Measurements from ENCODE around the gene RREB1. TPM values are rescaled to one million over a fixed set of nuclear protein-coding genes. Genes with fewer than 3 reads are reported as not detected.

The RREB1 gene
- total RNA-seq, 1 donor from 2014 or later, result 57.2 TPM

- no peak for TF ChIP-seq POLR2AphosphoS5 (IDR thresholded peaks at IDR 0.05; ENCODE audit: insufficient read depth in 1 of 2, low read depth in 1 of 2)
- no peak for TF ChIP-seq POLR2A (IDR thresholded peaks at IDR 0.05)
- TF ChIP-seq CTCF (IDR thresholded peaks at IDR 0.05), result no peak
- no peaks in the 10 kb centered on the region for H3K9me3 ChIP-seq
- H3K36me3 ChIP-seq, result no peaks in the 10 kb centered on the region
- no peaks in the 10 kb centered on the region for H3K27me3 ChIP-seq
- no peak overlapping the region for H3K27ac ChIP-seq
- H3K4me1 ChIP-seq, result no peaks in the 10 kb centered on the region
- intact Hi-C loops (cut with DNase I), result no loop called here
- no peak for DNase-seq (ENCODE audit: extremely low spot score in 2 of 2)
- H3K4me3 ChIP-seq, result no peak overlapping the region
Measured at GRCh38 chr6:7075341-7076000, 32.3 kb upstream of the RREB1 start.

GRCh38 chr6:7077856-7078255, 29.9 kb upstream of the RREB1 start:
- Histone ChIP-seq H3K27ac (no peak overlapping the region), H3K9me3 (no peaks in the 10 kb centered on the region), H3K4me1 (no peaks in the 10 kb centered on the region), H3K36me3 (no peaks in the 10 kb centered on the region), H3K27me3 (no peaks in the 10 kb centered on the region), H3K4me3 (no peak overlapping the region)
- TF ChIP-seq CTCF (IDR thresholded peaks at IDR 0.05) (no peak), POLR2A (IDR thresholded peaks at IDR 0.05) (no peak), POLR2AphosphoS5 (IDR thresholded peaks at IDR 0.05; ENCODE audit: insufficient read depth in 1 of 2, low read depth in 1 of 2) (no peak)
- intact Hi-C loops (cut with DNase I), result no loop called here
- DNase-seq (ENCODE audit: extremely low spot score in 2 of 2), result no peak

DNA sequence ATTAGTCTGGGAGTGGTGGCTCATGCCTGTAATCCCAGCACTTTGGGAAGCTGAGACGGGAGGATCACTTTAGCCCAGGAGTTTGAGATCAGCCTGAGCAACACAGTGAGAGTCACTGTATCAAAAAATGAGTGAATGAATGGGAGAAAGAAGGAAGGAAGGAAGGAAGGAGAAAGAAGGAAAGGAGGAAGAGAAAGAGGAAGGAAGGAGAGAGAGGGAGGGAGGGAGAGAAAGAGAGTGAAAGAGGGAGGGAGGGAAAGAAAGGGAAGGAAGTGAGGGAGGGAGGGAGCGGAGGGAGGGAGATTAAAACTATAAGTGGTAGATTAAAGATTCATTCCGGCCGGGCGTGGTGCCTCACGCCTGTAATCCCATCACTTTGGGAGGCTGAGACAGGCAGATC, 28.9 kb upstream of the RREB1 start:
- Histone ChIP-seq H3K27ac (no peak overlapping the region), H3K4me3 (no peak overlapping the region), H3K36me3 (no peaks in the 10 kb centered on the region)

DNA sequence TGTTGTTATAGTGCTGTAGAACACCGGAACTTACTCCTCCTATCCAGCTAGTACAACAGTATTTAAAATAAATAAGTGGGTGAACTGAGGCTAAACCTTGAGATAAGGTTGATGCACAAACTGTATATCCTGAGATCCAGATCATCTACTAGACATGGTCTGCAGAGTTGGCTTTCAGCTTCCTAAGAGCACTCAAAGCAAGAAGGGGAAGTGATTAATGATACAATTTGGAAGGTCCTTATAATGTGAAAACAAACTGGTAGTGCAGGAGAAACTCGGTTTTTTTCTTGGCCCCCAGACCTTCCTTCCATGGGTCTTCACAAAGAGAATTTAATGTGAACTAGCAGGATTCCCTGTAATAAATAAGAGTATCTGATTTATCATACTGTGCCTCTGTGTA, 27.4 kb upstream of the RREB1 start:
- TF ChIP-seq CTCF (IDR thresholded peaks at IDR 0.05), result no peak
- TF ChIP-seq POLR2AphosphoS5 (IDR thresholded peaks at IDR 0.05; ENCODE audit: insufficient read depth in 1 of 2, low read depth in 1 of 2), result no peak
- TF ChIP-seq POLR2A (IDR thresholded peaks at IDR 0.05), result no peak
- intact Hi-C loops (cut with DNase I), result no loop called here
- no peaks in the 10 kb centered on the region for H3K9me3 ChIP-seq
- no peaks in the 10 kb centered on the region for H3K4me1 ChIP-seq
- H3K36me3 ChIP-seq, result no peaks in the 10 kb centered on the region
- no peak for DNase-seq (ENCODE audit: extremely low spot score in 2 of 2)
- H3K27ac ChIP-seq, result no peak overlapping the region
- no peaks in the 10 kb centered on the region for H3K27me3 ChIP-seq
- no peak overlapping the region for H3K4me3 ChIP-seq

More for the DNA sequence above, 28.9 kb upstream of the RREB1 start:
- TF ChIP-seq CTCF (IDR thresholded peaks at IDR 0.05) (no peak), POLR2A (IDR thresholded peaks at IDR 0.05) (no peak), POLR2AphosphoS5 (IDR thresholded peaks at IDR 0.05; ENCODE audit: insufficient read depth in 1 of 2, low read depth in 1 of 2) (no peak)
- no peak for DNase-seq (ENCODE audit: extremely low spot score in 2 of 2)
- Histone ChIP-seq H3K27me3 (no peaks in the 10 kb centered on the region), H3K4me1 (no peaks in the 10 kb centered on the region), H3K9me3 (no peaks in the 10 kb centered on the region)
- intact Hi-C loops (cut with DNase I), result no loop called here

DNA sequence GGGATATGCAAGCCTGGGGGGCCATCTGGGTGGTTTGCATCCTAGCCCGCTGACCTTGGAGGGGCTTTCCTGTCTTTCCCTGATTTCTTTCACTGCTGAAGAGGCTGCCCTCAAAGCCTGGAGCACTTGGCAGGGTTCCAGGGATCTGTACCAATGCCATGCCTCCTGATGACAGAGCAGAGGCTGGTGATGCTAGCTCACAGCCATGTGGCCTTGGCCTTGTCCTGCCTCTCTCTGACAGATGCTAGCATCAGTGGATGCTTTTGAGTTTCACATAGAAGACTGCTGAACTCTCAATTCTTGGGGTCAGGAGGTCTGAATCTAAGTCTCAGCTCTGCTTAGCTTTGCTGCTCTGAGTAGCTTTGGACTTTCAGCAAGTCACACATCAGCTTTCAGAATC, 21.9 kb upstream of the RREB1 start:
- TF ChIP-seq CTCF (IDR thresholded peaks at IDR 0.05), result no peak
- no peak for TF ChIP-seq POLR2AphosphoS5 (IDR thresholded peaks at IDR 0.05; ENCODE audit: insufficient read depth in 1 of 2, low read depth in 1 of 2)
- TF ChIP-seq POLR2A (IDR thresholded peaks at IDR 0.05), result no peak
- no peaks in the 10 kb centered on the region for H3K9me3 ChIP-seq
- no peaks in the 10 kb centered on the region for H3K36me3 ChIP-seq
- peaks cover 16% of the 10 kb centered on the region for H3K4me1 ChIP-seq
- no peak overlapping the region for H3K27ac ChIP-seq
- H3K4me3 ChIP-seq, result no peak overlapping the region
- H3K27me3 ChIP-seq, result no peaks in the 10 kb centered on the region
- intact Hi-C loops (cut with DNase I), result no loop called here
- DNase-seq (ENCODE audit: extremely low spot score in 2 of 2), result no peak

Data from vagina (tissue), 2 donors.